NCI-H1048 (cell line): ENCODE data around the gene ANGPTL8.

Experiments used
- DNase-seq: peaks from one replicate; lab custom pipeline; 2025; lab: John Stamatoyannopoulos, UW

Gene ANGPTL8

GRCh38 chr19:11236324-11237301 is 2.8 kb upstream of the ANGPTL8 start:
- DNase-seq = no peak

- no peak for DNase-seq
Observed at GRCh38 chr19:11237321-11237720, 2.1 kb upstream of the ANGPTL8 start.

- DNase-seq = no peak
Observed at GRCh38 chr19:11238041-11238440, 1.4 kb upstream of the ANGPTL8 start.

GRCh38 chr19:11238781-11239376 is 540 bp upstream of the ANGPTL8 start:
- no peak for DNase-seq

GRCh38 chr19:11240008-11240444 is 607 bp downstream of the ANGPTL8 start:
- no peak for DNase-seq

- no peak for DNase-seq
Observed at GRCh38 chr19:11242025-11242424, 2.6 kb downstream of the ANGPTL8 start.

- peak; percentile 49 for DNase-seq
Observed at GRCh38 chr19:11242864-11243797, 3.7 kb downstream of the ANGPTL8 start.

GRCh38 chr19:11243798-11244169 is 4.4 kb downstream of the ANGPTL8 start:
- DNase-seq = no peak

- no peak for DNase-seq
Observed at GRCh38 chr19:11244846-11245589, 5.6 kb downstream of the ANGPTL8 start.

- no peak for DNase-seq
Observed at GRCh38 chr19:11246941-11247340, 7.5 kb downstream of the ANGPTL8 start.

GRCh38 chr19:11247391-11247790 is 8.0 kb downstream of the ANGPTL8 start:
- no peak for DNase-seq

GRCh38 chr19:11247934-11248333 is 8.5 kb downstream of the ANGPTL8 start:
- DNase-seq = no peak

GRCh38 chr19:11248852-11249251 is 9.4 kb downstream of the ANGPTL8 start:
- no peak for DNase-seq

GRCh38 chr19:11251217-11251616 is 11.8 kb downstream of the ANGPTL8 start:
- no peak for DNase-seq

GRCh38 chr19:11251650-11252314 is 12.4 kb downstream of the ANGPTL8 start:
- no peak for DNase-seq

- no peak for DNase-seq
Observed at GRCh38 chr19:11252665-11253355, 13.4 kb downstream of the ANGPTL8 start.

GRCh38 chr19:11254666-11255065 is 15.2 kb downstream of the ANGPTL8 start:
- no peak for DNase-seq

- DNase-seq = no peak
Observed at GRCh38 chr19:11256189-11256588, 16.8 kb downstream of the ANGPTL8 start.

GRCh38 chr19:11257846-11258380 is 18.5 kb downstream of the ANGPTL8 start:
- no peak for DNase-seq

GRCh38 chr19:11260996-11261395 is 21.6 kb downstream of the ANGPTL8 start:
- no peak for DNase-seq
